GM06990 (cell line): ENCODE data around the gene ACSS1.

Experiments used
- DNase-seq: peaks from one replicate; pipeline ENCODE4 v3.0.0-alpha.2; 2011; ENCODE audit not compliant: insufficient read length; ENCODE audit errors: extremely low read depth
- H3K27me3 ChIP-seq: replicated peaks from 2 replicates; pipeline ENCODE4 v1.6.0; 2011; ENCODE audit warnings: low read length; ENCODE audit not compliant: control insufficient read depth, insufficient read depth
- H3K36me3 ChIP-seq: 2 replicates; pipeline ENCODE4 v1.5.1; 2011; ENCODE audit warnings: low read length; ENCODE audit not compliant: control insufficient read depth, insufficient read depth
- H3K4me3 ChIP-seq: replicated peaks from 2 replicates; pipeline ENCODE4 v1.5.1; 2011; ENCODE audit warnings: low read depth, mild to moderate bottlenecking, control low read depth, low read length
- CTCF ChIP-seq: IDR thresholded peaks from 2 replicates; pipeline ENCODE4 v1.5.1; 2011; ENCODE audit warnings: low read length, control low read depth, mild to moderate bottlenecking, inconsistent platforms; ENCODE audit not compliant: insufficient read depth, poor library complexity, severe bottlenecking

The ACSS1 gene

GRCh38 chr20:24981282-24981681 lies 76.7 kb downstream of the ACSS1 start:
- H3K36me3 ChIP-seq: peaks cover 14% of the 10 kb centered on the region
- no peak for TF ChIP-seq CTCF
- no peak for DNase-seq

GRCh38 chr20:24980291-24981053 lies 77.5 kb downstream of the ACSS1 start:
- no peak for TF ChIP-seq CTCF
- peaks cover 12% of the 10 kb centered on the region for H3K36me3 ChIP-seq
- H3K4me3 ChIP-seq: no peak overlapping the region
- H3K27me3 ChIP-seq: no peaks in the 10 kb centered on the region
- no peak for DNase-seq

More at GRCh38 chr20:24981282-24981681, 76.7 kb downstream of the ACSS1 start:
- H3K27me3 ChIP-seq: no peaks in the 10 kb centered on the region
- no peak overlapping the region for H3K4me3 ChIP-seq

DNA sequence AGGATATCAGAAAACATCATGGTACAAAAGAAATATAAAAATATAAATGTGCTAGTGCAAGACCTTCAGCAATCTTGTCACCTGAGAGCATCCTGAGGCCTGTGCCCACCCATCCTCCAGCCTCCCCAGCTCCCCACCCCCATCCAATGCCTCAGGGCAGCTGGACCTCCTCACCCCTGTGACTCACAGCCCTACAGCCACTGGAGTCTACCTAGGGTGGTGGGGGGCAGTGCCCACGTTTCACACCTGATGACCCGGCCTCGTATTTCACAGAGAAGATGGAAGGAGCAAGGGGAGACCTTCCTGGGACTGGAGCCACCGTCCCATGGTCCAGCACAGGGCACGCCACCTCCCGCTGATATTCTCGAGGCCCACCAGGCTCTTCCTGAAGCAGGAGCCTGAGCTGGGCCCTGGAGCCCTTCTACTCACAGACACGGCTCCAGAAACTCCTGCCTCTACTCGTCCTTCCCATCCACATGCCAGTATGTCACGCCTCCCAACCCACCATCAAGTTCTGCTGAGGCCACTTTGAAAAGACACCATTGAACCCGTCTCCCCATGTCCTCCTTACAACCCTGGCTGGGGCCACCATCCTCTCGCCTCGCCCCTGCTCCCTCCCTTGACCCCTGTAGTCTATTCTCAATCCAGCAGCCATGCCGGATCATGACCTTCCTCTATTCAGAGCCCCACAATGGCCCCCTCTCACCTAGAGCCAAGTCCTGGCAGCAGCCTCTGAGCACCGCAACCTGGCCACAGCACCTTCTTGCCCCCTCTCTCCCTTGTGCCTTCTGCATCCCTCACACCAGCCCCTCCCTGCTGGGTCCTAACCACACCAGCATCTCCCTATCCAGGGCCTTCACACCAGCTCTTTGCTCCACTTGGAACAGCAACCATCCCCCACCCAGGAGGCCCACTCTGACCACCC lies 78.6 kb downstream of the ACSS1 start:
- H3K36me3 ChIP-seq: peaks cover 12% of the 10 kb centered on the region
- TF ChIP-seq CTCF: no peak
- no peak for DNase-seq
- no peak overlapping the region for H3K4me3 ChIP-seq
- H3K27me3 ChIP-seq: no peaks in the 10 kb centered on the region

DNA sequence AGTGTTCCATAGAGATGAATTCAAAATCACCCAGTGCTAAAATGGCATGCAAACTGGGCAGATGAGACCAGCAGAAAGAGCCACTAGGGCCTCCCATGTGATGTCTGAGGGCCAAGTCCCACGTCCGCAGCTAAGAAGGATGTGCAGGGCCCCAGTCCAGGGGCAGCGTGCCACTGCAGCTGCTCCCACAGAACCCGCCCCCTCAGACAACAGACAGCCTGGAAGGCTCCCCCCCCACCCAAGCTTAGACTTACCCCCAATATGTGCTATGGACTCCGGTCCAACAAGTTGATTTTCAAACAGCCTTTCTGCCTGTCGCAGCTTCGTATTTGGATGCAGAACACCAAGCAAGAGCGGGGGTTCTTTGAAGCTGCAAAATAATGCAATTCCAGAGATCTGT lies 79.4 kb downstream of the ACSS1 start:
- H3K36me3 ChIP-seq: peaks cover 12% of the 10 kb centered on the region
- H3K4me3 ChIP-seq: no peak overlapping the region
- TF ChIP-seq CTCF: no peak
- H3K27me3 ChIP-seq: no peaks in the 10 kb centered on the region
- no peak for DNase-seq

DNA sequence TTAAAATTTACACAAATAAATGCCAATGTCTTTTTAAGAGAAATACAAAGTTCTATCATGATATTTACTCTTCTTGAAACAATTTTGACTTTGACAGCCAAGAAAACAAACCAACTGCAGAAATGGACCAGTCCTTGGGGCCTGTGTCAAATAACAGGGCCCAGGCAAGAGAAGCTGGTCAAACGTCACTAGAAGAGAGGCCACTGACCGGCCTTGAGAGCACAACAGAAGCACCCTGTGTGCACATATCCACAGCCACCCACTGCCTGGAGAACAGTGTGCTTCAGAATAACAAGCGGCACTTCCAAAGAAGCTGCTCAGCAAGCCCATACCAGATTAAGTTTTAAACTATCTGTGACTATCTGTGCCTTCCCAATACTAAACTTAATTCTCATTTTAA lies 80.1 kb downstream of the ACSS1 start:
- no peaks in the 10 kb centered on the region for H3K27me3 ChIP-seq
- peaks cover 12% of the 10 kb centered on the region for H3K36me3 ChIP-seq
- no peak for DNase-seq
- H3K4me3 ChIP-seq: no peak overlapping the region
- TF ChIP-seq CTCF: no peak
